K562 (cell line): Measurements from ENCODE around the gene AK4.

Experiments
- CTCF ChIP-seq, 3 experiments: IDR thresholded peaks in 2 of 3; conservative IDR thresholded peaks in 1 of 3; 2 replicates each; pipeline ENCODE4 v1.5.1; 2011 to 2012; ENCODE audit warnings: low read length in 3 of 3, mild to moderate bottlenecking in 3 of 3, control low read depth in 2 of 3, improper control_type of control experiment in 1 of 3, inconsistent platforms in 1 of 3, low read depth in 1 of 3, mixed read lengths in 1 of 3, moderate library complexity in 1 of 3; ENCODE audit not compliant: insufficient read depth in 2 of 3
- ELF2 ChIP-seq: fragments of 250-450 bp; sonication (Bioruptor Pico); IDR thresholded peaks from 2 replicates; pipeline ENCODE4 v1.5.0; 2021; ENCODE audit warnings: mild to moderate bottlenecking
- HNRNPH1 ChIP-seq: fragments of 200-400 bp; formaldehyde crosslinking; optimal IDR thresholded peaks from 2 replicates; pipeline ENCODE3; 2017; ENCODE audit warnings: low read depth, mild to moderate bottlenecking, low read length, moderate library complexity
- RAD51 ChIP-seq: fragments of 450-650 bp; IDR thresholded peaks from 2 replicates; pipeline ENCODE4 v1.7.1; 2016; ENCODE audit warnings: low read depth, mild to moderate bottlenecking, borderline replicate concordance
- TF ChIP-seq, protein P1 (sequence below): sonication (generic); formaldehyde crosslinking; IDR thresholded peaks from 2 replicates; pipeline ENCODE4 v1.8.0; 2023; ENCODE audit warnings: mild to moderate bottlenecking, missing genetic modification reagents

- TF ChIP-seq HNRNPH1 = no peak
- no peak for TF ChIP-seq CTCF (IDR thresholded peaks at IDR 0.05 in 2 of 3, conservative IDR thresholded peaks at IDR 0.05 in 1 of 3; ENCODE audit: insufficient read depth in 2 of 3, low read depth in 1 of 3, low read length in 3 of 3)
- no peak for TF ChIP-seq RAD51
- TF ChIP-seq ELF2 (CRISPR knock-in tag) = no peak
- TF ChIP-seq, protein P1, sequence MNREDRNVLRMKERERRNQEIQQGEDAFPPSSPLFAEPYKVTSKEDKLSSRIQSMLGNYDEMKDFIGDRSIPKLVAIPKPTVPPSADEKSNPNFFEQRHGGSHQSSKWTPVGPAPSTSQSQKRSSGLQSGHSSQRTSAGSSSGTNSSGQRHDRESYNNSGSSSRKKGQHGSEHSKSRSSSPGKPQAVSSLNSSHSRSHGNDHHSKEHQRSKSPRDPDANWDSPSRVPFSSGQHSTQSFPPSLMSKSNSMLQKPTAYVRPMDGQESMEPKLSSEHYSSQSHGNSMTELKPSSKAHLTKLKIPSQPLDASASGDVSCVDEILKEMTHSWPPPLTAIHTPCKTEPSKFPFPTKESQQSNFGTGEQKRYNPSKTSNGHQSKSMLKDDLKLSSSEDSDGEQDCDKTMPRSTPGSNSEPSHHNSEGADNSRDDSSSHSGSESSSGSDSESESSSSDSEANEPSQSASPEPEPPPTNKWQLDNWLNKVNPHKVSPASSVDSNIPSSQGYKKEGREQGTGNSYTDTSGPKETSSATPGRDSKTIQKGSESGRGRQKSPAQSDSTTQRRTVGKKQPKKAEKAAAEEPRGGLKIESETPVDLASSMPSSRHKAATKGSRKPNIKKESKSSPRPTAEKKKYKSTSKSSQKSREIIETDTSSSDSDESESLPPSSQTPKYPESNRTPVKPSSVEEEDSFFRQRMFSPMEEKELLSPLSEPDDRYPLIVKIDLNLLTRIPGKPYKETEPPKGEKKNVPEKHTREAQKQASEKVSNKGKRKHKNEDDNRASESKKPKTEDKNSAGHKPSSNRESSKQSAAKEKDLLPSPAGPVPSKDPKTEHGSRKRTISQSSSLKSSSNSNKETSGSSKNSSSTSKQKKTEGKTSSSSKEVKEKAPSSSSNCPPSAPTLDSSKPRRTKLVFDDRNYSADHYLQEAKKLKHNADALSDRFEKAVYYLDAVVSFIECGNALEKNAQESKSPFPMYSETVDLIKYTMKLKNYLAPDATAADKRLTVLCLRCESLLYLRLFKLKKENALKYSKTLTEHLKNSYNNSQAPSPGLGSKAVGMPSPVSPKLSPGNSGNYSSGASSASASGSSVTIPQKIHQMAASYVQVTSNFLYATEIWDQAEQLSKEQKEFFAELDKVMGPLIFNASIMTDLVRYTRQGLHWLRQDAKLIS = no peak
These were observed 119.7 kb downstream of the AK4 start for GRCh38 chr1:65267683-65268082.
